Heart left ventricle (tissue), 13 donors: ENCODE results near the gene CAPN2.

Source experiments
- CTCF ChIP-seq, 12 donors: fragments of 200-600 bp; sonication (generic) in 4 of 12; IDR thresholded peaks; one replicate each; pipeline versions ENCODE4 v1.5.0 to v1.8.0; 2018 to 2022; ENCODE audit warnings: antibody characterized with exemption in 12 of 12, mild to moderate bottlenecking in 5 of 12
- POLR2A ChIP-seq, 2 donors: fragments of 450-650 bp; IDR thresholded peaks; one replicate each; pipeline ENCODE4 v1.6.1; 2017; ENCODE audit warnings: antibody characterized with exemption in 2 of 2, mild to moderate bottlenecking in 2 of 2, moderate library complexity in 2 of 2
- donor health status: ischemic (EF 13 %, LVEDD 7.1; RV severe dilation, severe dysfunction).
- donor health status: DM: no; HTN: yes; CAD: no.
- donor health status: DM: no; HTN: no; CAD: no.
- donor health status: ischemic (EF 25% LVEDD 6.9; RV normal size, moderate dysfunction).
- donor health status: ischemic (EF 25% LVEDD 5.7; RV mildly dilated, moderate dysfunction).
- donor health status: ischemic (EF 35%, LVEDD 5.7; RV mildly dilated, moderate dysfunction).
- donor health status: nonischemic (EF 11% LVEDD 7.7; RV severe dilation, severe dysfunction).
- donor health status: DM: yes; HTN: yes; CAD: no.
- donor health status: PGD.
- donor health status: ischemic (EF 29% LVEDD 5.4; RV normal size, mild dysfunction).
- donor health status: nonischemic (EF 23%, LVEDD 6.1; RV moderate dilation, normal function).

DNA sequence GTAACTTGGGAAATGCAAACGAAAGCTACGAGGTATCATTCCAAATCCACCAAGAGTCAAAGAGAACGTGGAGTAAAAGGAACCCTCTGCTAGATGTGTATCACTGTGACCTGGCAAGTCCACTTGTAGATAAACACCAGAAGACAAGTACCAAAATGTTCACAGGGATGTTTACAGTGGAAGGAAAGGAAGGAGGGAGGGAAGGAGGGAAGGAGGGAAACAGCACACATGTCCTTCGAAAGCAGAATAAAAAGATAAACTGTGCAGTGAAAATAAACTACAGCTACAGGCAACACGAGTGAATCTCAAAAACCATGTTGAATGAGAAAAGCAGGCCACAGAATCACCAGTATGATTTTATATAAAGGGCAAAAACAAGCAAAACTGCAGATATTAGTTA is 73.5 kb downstream of the CAPN2 start:
- TF ChIP-seq CTCF (IDR thresholded peaks at IDR 0.05) (no peak), POLR2A (IDR thresholded peaks at IDR 0.05) (no peak)
